AG09319 (cell line): Measurements from ENCODE around the gene RAD1.

Source experiments
- DNase-seq: peaks from one replicate; pipeline ENCODE4 v3.0.0-alpha.2; 2010; ENCODE audit warnings: low read depth; ENCODE audit errors: extremely low read depth
- TF ChIP-seq, protein P1 (sequence below): IDR thresholded peaks from 2 replicates; pipeline ENCODE4 v1.5.1; 2011; ENCODE audit warnings: low read depth, mild to moderate bottlenecking, inconsistent platforms, low read length, moderate library complexity

The RAD1 gene

DNA sequence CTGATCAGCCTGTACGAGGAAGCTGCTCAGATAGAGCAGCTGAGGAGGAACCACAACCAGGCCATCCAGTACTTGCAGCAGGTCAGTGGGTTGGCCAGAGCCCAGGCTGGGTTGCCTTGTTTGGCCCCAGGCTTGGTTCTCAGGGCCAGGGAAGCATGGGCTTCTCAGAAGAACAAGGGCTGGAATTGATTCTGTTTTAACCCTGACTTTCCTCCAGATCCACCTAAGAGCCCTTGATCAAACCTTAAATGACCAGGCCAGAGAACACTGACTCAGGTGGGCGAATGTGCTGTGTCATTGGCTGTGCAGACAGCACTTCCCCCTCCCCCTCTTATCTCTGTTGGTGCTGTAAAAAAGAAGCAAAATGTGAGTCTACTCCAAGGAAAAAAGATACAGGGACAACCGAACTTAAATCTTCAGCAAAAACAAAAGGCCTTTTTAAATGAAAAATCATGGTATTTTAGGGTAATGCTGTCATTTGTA, 48.3 kb downstream of the RAD1 start:
- no peak for DNase-seq
- TF ChIP-seq, protein P1, sequence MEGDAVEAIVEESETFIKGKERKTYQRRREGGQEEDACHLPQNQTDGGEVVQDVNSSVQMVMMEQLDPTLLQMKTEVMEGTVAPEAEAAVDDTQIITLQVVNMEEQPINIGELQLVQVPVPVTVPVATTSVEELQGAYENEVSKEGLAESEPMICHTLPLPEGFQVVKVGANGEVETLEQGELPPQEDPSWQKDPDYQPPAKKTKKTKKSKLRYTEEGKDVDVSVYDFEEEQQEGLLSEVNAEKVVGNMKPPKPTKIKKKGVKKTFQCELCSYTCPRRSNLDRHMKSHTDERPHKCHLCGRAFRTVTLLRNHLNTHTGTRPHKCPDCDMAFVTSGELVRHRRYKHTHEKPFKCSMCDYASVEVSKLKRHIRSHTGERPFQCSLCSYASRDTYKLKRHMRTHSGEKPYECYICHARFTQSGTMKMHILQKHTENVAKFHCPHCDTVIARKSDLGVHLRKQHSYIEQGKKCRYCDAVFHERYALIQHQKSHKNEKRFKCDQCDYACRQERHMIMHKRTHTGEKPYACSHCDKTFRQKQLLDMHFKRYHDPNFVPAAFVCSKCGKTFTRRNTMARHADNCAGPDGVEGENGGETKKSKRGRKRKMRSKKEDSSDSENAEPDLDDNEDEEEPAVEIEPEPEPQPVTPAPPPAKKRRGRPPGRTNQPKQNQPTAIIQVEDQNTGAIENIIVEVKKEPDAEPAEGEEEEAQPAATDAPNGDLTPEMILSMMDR = no peak

DNA sequence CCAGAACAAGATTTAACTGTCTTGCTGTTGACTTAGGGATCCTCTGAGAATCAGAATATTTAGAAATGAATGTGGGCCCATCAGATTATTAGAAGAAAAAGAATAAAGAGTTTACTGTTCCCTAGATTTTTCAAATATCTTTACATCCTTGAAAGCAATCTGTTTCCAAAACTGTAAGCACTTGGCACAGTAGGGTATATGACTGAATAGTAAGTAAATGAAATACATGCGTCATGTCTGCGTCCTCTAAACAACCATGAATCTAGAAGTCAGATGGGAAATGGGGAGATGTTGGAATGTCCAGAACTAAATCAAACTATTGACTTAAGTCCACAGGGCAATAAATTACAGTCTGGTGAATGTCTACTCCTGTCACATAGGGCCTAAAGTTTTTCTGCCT, 50.2 kb downstream of the RAD1 start:
- TF ChIP-seq, protein P1 = no peak
- no peak for DNase-seq

DNA sequence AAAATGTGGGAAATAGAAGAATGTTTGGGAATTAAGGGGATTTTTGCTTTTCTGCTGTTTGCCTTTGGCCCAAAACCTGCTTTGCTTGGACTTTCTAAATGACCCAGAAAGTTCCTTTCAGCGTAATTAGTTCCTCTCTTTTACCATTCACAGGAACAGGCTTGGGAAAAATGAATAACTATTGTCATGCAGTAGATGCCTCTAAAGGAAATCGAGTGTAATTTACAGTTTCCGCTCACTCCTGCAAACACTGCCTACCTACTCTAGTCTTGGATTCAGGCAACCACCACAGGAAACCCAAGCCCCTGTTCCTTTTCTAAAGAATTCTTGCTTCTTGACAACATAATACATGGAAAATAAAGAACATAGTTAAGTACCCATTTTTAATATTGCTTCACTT, 51.4 kb downstream of the RAD1 start:
- TF ChIP-seq, protein P1 = no peak

DNA sequence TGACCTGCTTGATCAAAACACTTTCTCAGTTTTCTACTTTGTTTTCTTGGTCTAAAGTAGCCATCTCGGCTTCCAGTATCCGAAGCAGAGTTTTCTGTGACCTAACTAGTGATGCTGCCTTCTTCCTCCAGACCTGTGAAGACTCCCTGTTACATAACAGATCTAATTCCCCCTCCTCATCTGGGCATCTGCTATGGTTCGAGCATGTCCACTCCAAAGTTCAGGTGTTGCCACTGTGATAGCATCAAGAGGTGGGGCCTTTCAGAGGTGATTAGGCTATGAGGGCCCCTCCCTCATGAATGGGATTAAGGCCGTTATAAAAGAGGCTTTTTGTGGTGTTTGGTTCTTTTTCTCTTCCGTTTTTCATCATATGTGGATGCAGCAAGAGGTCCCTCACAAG, 56.1 kb downstream of the RAD1 start:
- DNase-seq = no peak
- TF ChIP-seq, protein P1 = no peak

More for the DNA sequence above, 51.4 kb downstream of the RAD1 start:
- no peak for DNase-seq

DNA sequence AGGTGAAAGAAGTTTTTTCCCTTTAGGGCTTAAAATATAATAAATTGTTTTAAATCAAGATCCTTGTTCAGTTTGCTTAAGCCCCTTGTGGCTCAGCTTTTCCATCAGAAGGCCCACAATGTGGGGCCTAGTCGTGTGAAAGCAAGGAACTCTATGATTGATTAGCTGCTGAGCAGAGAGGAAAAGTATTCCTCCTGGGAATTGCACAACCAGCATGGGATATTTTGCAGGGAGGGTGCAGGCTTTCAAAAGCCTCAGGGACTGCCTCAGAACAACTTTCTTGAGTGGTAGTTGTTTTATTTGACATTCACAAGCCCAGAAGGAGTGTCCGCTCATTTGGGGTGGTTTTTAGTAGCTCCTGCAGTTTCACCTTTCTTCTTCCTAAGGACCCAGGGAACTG, 56.5 kb downstream of the RAD1 start:
- no peak for DNase-seq
- TF ChIP-seq, protein P1 = no peak

DNA sequence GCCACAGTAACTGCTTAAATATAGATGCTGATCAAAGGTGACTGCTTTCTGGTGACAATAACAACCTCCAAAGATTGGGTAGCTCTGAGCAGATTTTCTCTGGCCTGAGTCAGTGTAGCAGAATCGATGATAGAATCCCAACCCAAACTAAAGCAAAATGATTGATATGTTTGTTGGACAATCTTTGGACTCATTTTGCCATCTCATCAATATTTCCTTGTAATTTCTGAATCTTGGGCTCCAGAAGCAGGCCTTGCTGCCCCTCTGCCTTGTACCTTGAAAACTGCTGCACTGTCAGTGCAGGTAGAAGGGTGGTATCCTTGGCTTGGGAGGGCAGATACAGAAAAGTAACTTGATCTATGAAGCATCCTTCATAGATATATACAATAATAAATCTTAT, 57.4 kb downstream of the RAD1 start:
- no peak for DNase-seq
- TF ChIP-seq, protein P1 = no peak

DNA sequence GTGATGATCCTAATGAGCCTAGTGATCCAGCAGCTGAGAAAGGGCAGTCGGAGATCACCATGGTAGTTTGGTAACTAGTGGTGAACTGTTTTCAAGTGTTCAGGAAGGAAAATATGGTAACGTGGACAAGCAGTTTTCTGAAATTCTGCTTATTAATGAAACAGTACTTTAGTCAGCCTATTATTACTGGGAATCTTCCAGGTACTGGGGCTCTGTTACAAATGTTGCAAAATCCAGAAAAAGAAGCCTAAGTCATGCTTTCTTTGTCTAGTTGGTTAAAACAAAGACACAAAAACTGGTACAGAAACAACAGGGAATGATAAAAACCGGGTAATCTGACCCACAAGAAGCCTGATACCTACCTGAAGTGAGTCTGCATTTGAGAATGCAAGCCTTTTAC, 58.1 kb downstream of the RAD1 start:
- no peak for DNase-seq
- TF ChIP-seq, protein P1 = no peak
